Measurements from ENCODE around the gene E2F8. TPM values are rescaled to one million over a fixed set of nuclear protein-coding genes. Genes with fewer than 3 reads are reported as not detected.
"Not testable (repeated sequence)": the region's sequence is repeated elsewhere in the genome, so short reads cannot be mapped to it uniquely, and the experiment has no call there.

Gene E2F8
- total RNA-seq, 1 donor from 2014 or later: 0.34 TPM

- TF ChIP-seq, protein P1, sequence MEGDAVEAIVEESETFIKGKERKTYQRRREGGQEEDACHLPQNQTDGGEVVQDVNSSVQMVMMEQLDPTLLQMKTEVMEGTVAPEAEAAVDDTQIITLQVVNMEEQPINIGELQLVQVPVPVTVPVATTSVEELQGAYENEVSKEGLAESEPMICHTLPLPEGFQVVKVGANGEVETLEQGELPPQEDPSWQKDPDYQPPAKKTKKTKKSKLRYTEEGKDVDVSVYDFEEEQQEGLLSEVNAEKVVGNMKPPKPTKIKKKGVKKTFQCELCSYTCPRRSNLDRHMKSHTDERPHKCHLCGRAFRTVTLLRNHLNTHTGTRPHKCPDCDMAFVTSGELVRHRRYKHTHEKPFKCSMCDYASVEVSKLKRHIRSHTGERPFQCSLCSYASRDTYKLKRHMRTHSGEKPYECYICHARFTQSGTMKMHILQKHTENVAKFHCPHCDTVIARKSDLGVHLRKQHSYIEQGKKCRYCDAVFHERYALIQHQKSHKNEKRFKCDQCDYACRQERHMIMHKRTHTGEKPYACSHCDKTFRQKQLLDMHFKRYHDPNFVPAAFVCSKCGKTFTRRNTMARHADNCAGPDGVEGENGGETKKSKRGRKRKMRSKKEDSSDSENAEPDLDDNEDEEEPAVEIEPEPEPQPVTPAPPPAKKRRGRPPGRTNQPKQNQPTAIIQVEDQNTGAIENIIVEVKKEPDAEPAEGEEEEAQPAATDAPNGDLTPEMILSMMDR (IDR thresholded peaks at IDR 0.05; ENCODE audit: partially characterized antibody, unreplicated experiment): no peak
- no peaks in the 10 kb centered on the region for H3K27me3 Mint-ChIP-seq (ENCODE audit: unreplicated experiment)
- no peak for DNase-seq
- no peak overlapping the region for H3K27ac Mint-ChIP-seq (ENCODE audit: unreplicated experiment)
- H3K4me3 Mint-ChIP-seq (ENCODE audit: unreplicated experiment): no peak overlapping the region
- no peaks in the 10 kb centered on the region for H3K36me3 Mint-ChIP-seq (ENCODE audit: unreplicated experiment)
- H3K9me3 Mint-ChIP-seq (ENCODE audit: unreplicated experiment): no peaks in the 10 kb centered on the region
- H3K4me1 Mint-ChIP-seq (ENCODE audit: low read depth, unreplicated experiment): peaks cover 8% of the 10 kb centered on the region
These were observed 36.4 kb upstream of the E2F8 start for GRCh38 chr11:19276859-19277808.

GRCh38 chr11:19275496-19275895, 34.8 kb upstream of the E2F8 start:
- peaks cover 2% of the 10 kb centered on the region for H3K27me3 Mint-ChIP-seq (ENCODE audit: unreplicated experiment)
- H3K36me3 Mint-ChIP-seq (ENCODE audit: unreplicated experiment): no peaks in the 10 kb centered on the region
- no peak overlapping the region for H3K4me3 Mint-ChIP-seq (ENCODE audit: unreplicated experiment)
- no peak overlapping the region for H3K27ac Mint-ChIP-seq (ENCODE audit: unreplicated experiment)
- H3K4me1 Mint-ChIP-seq (ENCODE audit: low read depth, unreplicated experiment): peaks cover 1% of the 10 kb centered on the region
- TF ChIP-seq, protein P1 (IDR thresholded peaks at IDR 0.05; ENCODE audit: partially characterized antibody, unreplicated experiment): no peak
- no peak for DNase-seq
- H3K9me3 Mint-ChIP-seq (ENCODE audit: unreplicated experiment): no peaks in the 10 kb centered on the region

DNA sequence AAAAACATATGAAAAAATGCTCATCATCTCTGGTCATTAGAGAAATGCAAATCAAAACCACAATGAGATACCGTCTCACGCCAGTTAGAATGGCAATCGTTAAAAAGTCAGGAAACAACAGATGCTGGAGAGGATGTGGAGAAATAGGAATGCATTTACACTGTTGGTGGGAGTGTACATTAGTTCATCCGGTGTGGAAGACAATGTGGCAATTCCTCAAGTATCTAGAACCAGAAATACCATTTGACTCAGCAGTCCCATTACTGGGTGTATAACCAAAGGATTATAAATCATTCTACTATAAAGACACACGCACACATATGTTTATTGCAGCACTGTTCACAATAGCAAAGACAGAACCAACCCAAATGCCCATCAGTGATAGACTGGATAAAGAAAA, 32.5 kb upstream of the E2F8 start:
- not testable (repeated sequence) for H3K27me3 Mint-ChIP-seq (ENCODE audit: unreplicated experiment); H3K4me3 Mint-ChIP-seq (ENCODE audit: unreplicated experiment); H3K4me1 Mint-ChIP-seq (ENCODE audit: low read depth, unreplicated experiment); H3K9me3 Mint-ChIP-seq (ENCODE audit: unreplicated experiment); H3K36me3 Mint-ChIP-seq (ENCODE audit: unreplicated experiment); DNase-seq; H3K27ac Mint-ChIP-seq (ENCODE audit: unreplicated experiment)

GRCh38 chr11:19268909-19269308, 28.2 kb upstream of the E2F8 start:
- no peak for DNase-seq
- Mint-ChIP-seq H3K27ac (ENCODE audit: unreplicated experiment) (no peak overlapping the region), H3K36me3 (ENCODE audit: unreplicated experiment) (no peaks in the 10 kb centered on the region), H3K4me3 (ENCODE audit: unreplicated experiment) (no peak overlapping the region), H3K4me1 (ENCODE audit: low read depth, unreplicated experiment) (no peaks in the 10 kb centered on the region), H3K9me3 (ENCODE audit: unreplicated experiment) (no peaks in the 10 kb centered on the region), H3K27me3 (ENCODE audit: unreplicated experiment) (peaks cover 2% of the 10 kb centered on the region)
- TF ChIP-seq, protein P1 (IDR thresholded peaks at IDR 0.05; ENCODE audit: partially characterized antibody, unreplicated experiment): no peak

- no peak for DNase-seq
- no peaks in the 10 kb centered on the region for H3K4me1 Mint-ChIP-seq (ENCODE audit: low read depth, unreplicated experiment)
- no peak overlapping the region for H3K4me3 Mint-ChIP-seq (ENCODE audit: unreplicated experiment)
- no peaks in the 10 kb centered on the region for H3K36me3 Mint-ChIP-seq (ENCODE audit: unreplicated experiment)
- H3K9me3 Mint-ChIP-seq (ENCODE audit: unreplicated experiment): peaks cover 2% of the 10 kb centered on the region
- TF ChIP-seq, protein P1 (IDR thresholded peaks at IDR 0.05; ENCODE audit: partially characterized antibody, unreplicated experiment): no peak
- H3K27me3 Mint-ChIP-seq (ENCODE audit: unreplicated experiment): peaks cover 4% of the 10 kb centered on the region
- H3K27ac Mint-ChIP-seq (ENCODE audit: unreplicated experiment): no peak overlapping the region
These were observed 26.8 kb upstream of the E2F8 start for GRCh38 chr11:19267567-19267966.

Measured in glutamatergic neuron (in vitro differentiated cells).